Stimulated activated CD8-positive, alpha-beta memory T cell treated with anti-CD3 and anti-CD28 coated beads, Interleukin-15, amount 100 ng/mL, for 1 hour (primary cell): ENCODE data around the gene SSBP2.

Experiments
- DNase-seq: peaks from one replicate; pipeline ENCODE4 v3.0.0-alpha.2; 2020; ENCODE audit warnings: low read depth

Gene SSBP2

DNA sequence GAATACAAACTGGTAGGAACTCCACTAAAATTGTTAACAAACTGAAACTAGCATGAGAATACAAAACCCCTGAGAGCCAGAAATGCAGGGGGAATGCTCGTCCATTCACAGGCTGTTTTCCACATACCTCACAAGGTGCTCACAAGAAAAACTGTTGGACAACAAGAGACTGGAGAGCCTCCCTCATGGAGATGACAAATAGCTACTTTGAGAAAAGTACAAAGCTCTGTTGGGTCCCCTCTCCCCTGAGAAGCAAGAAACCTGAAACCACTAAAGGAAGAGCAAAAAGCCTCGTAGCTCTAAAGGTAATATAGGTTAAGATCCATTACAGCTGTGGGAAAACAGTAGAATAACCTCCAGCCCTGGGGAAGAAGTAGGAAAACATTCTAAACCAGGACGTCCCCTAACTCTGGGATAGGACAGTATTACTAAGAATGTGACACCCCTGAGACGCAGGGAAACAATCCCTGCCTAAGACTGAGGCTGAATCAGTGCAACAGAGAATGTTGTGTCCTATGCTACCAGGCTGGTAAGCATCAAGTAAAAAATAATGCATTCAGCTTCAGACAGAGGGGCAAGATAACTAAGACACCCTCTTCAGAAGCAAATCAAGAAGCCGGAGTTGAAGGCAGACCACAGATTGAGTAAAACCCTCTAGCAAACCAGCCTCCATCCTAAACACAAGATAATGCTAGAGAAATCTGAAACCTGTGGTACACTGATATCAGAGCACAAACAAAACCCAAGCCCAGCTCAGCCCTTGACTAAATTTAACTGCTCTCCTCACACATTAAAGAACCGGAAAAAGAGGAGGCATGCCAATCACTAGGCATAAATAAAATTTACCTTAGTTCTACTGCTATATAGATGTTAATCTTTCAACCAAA lies 160.2 kb downstream of the SSBP2 start:
- no peak for DNase-seq

DNA sequence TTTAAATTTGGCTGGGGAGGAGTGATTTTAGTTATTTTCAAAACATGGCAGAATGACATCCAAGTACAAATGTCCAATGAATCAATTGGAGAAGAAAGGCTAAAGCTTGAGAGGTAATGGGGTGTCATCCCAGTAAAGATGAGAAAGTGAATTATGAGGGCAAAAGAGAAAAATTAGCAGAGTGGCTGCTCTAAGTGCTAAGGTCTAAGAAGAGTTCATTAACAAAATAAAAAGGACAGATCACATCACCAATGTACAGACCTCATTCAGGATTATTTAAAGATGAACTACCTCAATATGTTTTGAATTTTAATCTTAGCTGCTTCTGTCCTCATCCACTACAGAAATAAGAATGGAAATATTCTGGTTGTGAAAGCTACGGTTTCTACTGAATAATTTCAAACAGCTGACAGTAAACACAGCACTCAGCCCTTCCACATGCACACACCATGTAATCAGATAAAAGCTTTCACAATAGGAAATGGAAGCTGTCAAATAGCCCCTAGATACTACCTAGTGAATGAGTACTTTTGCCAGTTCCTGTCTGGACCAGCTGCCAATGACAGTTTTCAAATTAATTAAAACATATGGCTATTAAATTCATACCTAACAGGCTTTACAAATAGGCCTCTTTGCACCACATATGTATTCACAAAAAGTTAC lies 171.5 kb downstream of the SSBP2 start:
- DNase-seq = no peak

DNA sequence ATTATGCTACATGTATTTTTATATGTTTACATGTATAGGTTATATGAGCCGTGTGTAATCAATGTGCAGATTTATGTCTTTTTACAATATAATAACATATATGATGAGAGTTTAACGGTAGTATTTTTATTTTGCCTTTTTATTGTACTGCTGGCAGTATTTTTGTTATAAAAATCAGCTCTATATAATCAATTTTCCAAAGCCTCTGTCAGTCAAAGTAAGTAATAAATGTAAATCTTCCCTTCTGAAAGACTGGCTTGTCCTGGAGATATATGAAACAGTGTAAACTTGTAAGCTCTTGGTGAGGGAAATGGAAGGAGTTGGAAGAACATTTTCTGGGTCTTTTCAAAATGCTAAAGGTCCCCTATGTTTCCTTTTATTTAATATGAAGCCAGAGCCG lies 173.8 kb downstream of the SSBP2 start:
- DNase-seq = no peak

DNA sequence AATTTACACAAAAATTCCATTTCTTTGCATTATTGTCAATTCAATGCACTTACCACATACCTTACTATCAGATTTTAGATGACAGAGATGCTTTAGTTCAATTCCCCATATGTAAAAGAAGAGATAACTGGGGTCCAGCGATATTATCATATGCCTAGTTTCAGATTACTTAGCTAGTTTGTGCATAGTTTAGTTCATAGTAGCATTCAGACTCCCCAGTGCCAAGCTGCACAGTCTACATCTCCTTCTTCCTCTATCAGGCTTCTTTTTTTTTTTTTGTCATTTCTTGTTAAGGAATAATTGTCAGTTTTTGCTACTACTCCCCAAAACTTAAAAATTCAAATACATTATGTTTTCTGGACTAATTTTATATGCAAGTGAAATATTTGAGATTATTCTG lies 175.0 kb downstream of the SSBP2 start:
- no peak for DNase-seq

DNA sequence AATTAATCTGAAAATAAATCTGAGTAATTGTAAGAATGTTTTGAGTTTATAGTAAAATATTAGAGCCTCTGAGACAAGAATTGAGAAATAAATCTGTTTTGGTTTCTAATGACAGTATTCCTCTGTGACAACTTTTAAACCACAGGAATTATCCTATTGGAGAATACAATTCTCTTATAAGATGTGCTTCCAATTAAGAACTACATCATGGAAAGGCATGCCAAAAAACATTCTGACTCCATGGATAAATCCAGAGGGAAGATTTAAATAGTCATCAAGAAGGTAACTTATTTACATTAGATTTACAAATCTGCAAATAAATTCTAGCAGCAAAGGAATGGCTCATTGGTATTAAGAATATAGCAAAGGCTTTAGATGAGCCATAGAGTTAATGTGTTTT lies 178.7 kb downstream of the SSBP2 start:
- no peak for DNase-seq

DNA sequence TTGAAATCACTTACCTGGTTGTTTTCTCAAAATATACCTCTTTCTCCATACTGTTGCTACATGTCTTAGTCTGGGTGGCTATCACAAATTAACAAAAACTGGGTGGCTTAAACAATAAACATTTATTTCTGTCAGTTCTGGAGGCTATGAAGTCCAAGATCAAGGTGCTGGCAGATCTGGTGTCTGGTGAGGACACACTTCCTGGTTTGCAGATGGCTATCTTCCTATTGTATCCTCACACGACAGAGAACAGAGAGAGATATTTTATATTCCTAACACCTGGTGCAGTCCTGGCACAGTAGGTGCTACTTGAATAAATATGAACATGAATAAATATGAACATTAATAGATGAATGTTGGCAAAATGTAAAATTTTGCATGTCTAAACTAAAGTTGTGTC lies 192.7 kb downstream of the SSBP2 start:
- DNase-seq = no peak

DNA sequence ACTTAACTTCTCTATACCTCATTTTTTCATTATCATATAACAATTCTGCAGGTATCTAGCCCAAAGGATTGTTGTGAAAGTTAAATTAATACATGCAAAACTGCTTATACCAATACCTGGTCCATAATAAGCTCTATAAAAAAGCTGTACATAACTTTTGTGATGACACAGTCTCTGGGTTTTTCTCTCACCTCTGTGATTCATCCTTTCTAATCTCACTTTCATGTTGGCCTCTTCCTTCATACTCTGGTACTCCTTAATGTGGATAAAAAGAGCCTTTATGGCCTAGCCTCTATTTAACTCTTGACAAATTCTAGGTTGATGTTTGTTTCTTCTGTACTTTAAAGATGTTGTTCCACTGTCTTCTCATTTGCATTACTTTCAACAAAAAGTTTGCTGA lies 194.1 kb downstream of the SSBP2 start:
- DNase-seq = no peak

DNA sequence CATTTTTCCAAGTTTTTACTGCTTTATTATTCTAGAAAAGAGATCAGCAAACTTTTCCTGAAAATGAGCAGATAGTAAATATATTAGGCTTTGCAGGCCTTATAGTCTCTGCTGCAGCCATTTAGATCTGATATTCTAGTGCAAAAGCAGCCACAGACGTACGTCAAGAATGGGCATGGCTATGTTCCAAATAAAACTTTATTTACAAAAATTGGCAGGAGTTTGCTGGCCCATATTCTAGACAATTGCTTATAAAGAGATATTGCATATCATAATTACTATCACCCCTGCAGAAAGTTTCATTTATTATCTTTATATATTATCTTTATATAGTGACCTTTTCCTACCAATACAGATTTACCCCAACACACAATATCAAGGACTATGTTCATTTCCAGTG lies 195.0 kb downstream of the SSBP2 start:
- DNase-seq = no peak

DNA sequence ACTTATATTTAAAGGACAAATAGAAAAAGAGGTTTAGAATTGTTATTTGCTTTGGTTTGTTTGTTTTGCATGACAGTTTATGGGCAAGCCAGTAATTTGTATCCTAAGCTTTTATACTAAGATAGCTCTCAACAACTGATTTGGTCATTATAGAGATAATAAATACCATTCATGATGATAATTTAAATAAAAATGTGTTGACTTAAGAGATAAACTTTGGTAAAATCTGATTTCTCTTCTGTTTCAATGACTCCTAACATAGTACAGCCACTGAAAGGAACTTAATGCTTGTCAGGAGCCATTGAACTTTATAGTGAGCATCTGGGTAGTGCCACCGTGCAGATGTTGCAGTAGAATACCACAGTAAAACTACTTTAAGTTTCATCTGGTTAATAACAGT lies 196.2 kb downstream of the SSBP2 start:
- no peak for DNase-seq

DNA sequence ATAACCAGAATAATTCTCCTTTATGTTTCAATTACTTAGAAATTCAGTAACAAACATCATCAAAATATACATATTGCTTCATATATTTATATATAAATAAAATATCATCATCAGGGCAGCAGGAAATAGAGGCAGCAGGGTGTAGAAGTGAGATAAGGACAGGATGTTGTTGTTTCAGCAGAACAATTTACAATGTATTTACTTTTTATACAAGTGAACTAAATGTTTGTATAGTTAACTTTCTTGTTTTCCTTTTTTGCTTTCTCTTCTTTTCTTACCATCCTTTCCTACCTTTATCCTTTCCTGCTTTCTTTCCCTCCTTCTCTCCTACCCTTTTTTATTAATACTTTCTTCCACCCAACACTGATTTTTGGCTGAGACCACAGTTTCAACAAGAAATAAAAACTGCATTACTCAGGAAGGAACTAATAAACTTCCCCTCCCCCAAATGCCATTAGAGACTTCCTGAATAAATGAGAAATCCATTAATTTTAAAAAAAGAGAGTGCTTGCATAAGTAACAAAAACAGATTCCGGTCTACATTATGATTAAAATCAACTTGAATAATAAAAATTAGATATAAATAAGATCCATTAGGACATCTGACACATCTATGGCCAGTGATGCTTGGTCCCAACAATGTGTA lies 197.2 kb downstream of the SSBP2 start:
- no peak for DNase-seq

DNA sequence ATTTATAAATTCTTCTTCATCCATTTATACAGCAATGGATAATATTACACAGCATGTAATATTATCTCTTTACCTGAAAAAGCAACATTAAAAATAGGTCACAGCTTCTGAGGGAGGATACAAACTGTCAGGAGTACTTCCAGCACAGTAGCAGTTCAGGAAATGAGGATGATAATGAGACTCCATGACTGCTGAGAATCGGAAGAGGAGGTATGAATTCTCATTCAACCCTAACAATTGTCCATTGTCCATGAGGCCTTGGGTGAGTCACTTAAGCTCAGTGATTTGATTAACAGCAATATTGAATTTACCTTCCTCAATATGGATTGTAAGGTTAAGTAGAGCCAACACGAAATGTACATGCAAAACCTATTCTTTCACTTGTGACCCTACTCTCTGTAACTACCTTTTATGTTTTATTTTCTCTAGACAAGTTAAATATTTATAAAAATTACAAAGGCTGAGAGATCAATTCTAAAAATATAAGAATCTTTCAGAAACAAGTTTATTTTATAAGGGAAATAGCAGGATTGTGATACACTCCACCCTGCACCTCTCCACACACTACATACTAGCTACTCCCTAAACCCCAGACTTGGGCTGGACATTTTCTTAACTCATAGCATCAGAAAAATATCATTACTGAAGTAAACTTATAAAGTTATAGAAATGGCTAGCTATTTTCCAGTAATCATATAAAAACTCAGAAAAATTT lies 197.9 kb downstream of the SSBP2 start:
- DNase-seq = no peak

DNA sequence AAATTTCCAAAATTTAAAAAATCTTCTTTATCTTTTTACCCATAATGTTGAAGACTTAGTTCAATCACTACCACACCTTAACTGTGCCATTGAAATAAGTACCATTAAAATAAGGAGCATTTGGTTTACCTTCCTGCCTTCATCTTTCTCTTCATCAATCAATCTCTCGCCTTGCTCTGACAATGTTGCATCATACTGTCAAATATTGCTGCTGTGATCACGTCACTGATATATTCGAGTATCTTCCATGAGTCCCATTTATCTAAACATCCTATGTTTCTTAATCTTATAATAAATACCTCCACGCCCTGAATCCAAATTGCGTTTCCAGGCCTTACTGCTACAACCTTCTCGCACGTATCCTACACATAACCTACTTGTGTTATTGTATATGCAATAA lies 201.8 kb downstream of the SSBP2 start:
- no peak for DNase-seq

DNA sequence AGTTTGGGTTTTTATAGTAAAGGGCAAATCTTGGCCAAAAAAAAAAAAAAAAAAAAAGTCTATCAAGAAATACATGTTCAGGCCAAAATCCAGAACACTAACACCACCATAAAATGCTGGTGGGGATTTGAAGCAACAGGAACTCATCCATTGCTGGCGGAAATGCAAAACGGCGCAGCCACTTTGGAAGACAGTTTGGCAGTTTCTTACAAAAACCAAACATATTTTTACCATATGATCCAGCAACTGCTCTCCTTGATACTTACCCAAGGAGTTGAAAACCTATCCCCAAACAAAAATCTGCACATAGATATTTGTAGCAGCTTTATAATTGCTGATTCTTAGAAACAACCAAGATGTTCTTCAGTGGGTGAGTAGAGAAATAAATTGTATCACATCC lies 203.9 kb downstream of the SSBP2 start:
- no peak for DNase-seq

DNA sequence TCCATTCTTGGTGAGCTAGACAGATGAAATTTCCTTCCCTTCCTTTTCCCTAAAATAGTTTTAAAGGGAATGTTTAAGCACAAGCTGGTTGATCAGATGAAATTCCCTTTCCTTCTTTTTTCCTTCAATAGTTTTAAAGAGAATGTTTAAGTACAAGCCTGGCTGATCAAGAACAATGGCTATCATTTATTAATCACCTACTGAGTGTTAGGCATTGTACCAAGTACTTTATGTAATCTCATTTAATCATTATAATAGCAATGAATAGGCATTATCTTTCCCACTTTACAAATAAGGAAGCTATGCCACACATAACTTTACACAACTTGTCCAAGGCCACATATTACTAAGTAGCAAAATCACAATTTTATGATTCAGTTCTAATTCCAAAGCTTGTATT lies 205.0 kb downstream of the SSBP2 start:
- DNase-seq = no peak

DNA sequence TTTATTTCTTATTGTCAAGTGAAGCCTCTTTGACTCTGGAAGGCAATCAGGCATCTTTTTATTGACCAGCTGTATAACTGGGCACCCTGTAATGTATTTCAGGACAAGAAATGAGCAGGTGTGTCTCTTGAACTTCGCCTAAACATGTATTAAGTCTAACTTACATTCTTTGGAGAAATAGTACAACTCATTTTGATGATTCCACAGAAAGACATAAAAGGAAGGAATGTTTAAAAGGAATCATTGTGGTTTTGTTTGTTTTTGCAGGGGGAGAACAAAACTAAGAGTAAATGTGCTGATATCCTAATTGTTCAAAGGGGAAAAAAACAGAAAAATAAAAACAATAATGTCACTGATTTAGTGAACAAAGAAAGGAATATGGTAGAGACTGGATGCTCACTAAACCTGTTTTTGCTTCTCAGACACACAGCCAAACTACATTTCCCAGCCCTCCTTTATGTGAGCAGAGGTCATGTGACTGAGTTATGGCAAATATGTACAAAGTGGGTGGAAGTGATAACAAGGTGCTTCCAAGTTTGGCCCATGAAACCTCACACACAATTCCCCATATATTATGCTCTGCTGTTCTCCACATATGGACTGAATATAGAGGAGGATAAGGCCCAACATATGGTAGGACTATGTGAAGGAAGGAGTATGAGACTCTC lies 206.4 kb downstream of the SSBP2 start:
- no peak for DNase-seq

DNA sequence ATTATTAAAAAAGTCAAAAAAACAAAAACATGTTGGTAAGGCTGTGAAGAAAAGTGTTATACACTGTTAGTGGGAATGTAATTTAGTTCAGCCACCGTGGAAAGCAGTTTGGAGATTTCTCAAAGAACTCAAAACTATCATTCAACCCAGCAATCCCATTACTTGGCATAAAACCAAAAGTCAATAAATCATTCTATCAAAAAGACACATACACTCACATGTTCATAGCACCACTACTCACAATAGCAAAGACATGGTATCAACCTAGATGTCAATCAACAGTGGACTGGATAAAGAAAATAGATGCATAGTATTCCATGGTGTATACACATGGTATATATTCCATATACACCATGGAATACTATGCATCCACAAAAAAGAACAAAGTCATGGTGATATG lies 208.7 kb downstream of the SSBP2 start:
- DNase-seq = no peak

DNA sequence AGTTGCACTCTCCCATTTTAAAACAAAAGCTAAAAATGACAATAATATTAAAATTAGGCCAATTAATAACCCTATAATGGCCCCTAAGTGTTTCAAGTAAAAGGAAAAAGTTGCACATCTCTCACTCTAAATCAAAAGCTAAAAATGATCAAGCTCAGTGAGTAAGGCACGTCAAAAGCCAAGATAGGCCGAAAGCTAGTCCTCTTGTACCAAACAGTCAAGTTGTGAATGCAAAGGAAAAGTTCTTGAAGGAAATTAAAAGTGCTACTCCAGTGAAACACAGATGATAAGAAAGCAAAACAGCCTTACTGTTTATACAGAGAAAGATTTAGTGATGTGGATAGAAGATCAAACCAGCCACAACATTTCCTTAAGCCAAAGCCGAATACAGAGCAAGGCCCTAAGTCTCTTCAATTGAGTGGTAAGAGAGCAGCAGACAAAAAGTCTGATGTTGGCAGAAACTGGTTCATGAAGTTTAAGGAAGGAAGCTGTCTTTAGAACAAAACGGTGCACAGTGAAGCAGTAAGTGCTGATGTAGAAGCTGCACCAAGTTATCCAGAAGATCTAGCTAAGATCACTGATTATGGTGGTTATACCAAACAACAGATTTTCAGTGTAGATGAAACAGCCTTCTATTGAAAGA lies 212.9 kb downstream of the SSBP2 start:
- DNase-seq = no peak

DNA sequence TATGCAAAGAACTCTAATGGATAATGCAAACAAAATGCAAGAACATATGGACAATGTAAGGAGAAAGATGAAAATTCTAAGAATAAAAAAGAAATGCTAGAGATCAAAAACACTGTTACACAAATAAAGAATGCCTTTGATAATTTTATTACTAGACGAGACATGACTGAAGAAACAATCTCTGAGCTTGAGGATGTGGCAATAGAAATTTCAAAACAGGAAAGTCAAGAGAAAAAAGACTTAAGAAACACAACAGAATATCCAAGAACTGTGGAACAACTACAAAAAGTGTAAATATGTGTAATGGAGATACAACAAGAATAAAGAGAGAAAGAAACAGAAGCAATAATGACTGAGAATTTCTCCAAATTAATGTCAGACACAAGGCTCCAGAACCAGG lies 216.5 kb downstream of the SSBP2 start:
- no peak for DNase-seq

DNA sequence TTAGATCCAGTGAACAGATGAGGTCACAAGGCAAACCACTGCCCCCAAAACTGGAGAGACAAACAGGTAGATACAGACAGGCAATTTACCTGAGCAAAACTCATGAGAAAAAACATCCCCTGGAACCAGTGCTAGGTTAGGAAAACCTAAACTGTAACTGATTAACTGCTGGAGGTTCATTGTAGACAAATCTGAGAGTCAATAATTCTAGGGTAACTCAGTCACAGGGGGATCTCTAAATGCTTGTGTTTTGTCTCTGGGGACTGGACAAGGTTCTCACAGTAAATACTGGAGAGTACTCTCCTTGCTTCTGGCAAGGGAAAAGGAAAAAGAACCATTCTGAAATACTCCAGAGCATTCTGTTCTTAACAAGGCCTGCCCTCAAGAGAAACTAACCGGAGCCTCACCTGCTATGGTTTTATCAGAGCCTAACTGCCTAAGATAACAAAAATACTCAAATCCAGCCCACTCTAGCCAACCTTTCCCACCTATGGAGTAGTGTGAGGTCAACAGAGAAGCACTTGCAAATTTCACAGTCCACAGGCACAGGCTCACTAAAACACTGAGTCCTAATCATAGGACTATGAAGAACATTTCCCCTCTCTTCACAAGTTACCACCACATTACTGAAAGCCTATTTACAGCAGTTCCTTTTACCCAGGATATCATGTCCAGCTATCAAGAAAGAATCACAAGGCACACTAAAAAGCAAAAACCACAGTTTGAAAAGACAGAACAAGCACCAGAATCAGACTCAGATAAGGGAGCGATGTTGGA lies 217.1 kb downstream of the SSBP2 start:
- DNase-seq = no peak

DNA sequence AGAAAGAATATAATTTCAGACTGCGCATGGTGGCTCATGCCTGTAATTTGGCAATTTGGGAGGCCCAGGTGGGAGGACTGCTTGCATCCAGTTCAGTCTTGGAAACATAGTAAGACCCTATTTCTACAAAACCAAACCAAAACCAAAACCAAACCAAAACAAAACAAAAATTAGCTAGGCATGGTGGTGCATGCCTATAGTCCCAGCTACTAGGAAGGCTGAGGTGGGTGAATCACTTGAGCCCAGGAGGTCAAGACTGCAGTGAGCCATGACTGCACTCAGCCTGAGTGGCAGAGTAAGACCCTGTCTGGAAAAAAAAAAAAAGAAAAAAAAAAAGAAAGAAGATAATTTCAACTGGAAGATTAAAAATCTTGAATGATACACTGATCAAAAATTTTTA lies 220.0 kb downstream of the SSBP2 start:
- no peak for DNase-seq

DNA sequence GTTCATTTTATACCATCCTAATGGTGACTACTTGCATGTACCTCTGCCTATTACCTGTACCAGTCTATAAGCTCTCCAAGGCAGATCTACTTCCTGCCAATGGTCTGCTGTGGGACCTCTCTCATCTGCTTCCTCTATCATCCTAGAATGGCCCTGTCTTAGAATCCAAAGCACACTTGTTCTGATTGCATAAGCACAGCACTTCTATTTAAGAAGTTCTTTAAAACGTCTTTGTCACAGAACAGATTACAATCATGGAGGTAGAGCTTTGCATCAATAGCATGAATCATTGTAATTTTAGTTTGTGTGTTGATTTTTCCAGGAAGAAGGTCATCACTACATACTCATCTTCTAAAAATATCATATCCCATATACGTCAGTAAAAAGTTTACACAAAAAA lies 225.2 kb downstream of the SSBP2 start:
- DNase-seq = no peak
